SK-N-SH (cell line): Measurements from ENCODE around the gene MARK4. TPM values are rescaled to one million over a fixed set of nuclear protein-coding genes. Genes with fewer than 3 reads are reported as not detected.
A peak's percentile ranks its signal among the peaks of the same experiment; 100 is the strongest.

Source experiments
- CHD2 ChIP-seq: fragments of 150-350 bp; IDR thresholded peaks from 2 replicates; pipeline ENCODE4 v1.6.1; 2018; ENCODE audit warnings: low read length; ENCODE audit not compliant: partially characterized antibody
- CTCF ChIP-seq: fragments of 200-600 bp; sonication (generic); IDR thresholded peaks from 2 replicates; pipeline ENCODE4 v1.6.1; 2017; ENCODE audit warnings: antibody characterized with exemption, mild to moderate bottlenecking, moderate library complexity
- EZH2phosphoT487 ChIP-seq: fragments of 200-600 bp; sonication (generic); IDR thresholded peaks from 2 replicates; pipeline ENCODE4 v1.6.1; 2017; ENCODE audit warnings: low read depth, mixed run types, mild to moderate bottlenecking, antibody characterized with exemption, moderate library complexity, borderline replicate concordance
- GABPA ChIP-seq: IDR thresholded peaks from 2 replicates; pipeline ENCODE4 v1.4.0; 2012; ENCODE audit warnings: low read depth, mild to moderate bottlenecking
- IRF3 ChIP-seq: fragments of 150-350 bp; IDR thresholded peaks from 2 replicates; pipeline ENCODE4 v1.6.1; 2016; ENCODE audit warnings: mild to moderate bottlenecking, low read depth, low read length
- JUND ChIP-seq: IDR thresholded peaks from 2 replicates; pipeline ENCODE4 v1.4.0; 2012
- MXI1 ChIP-seq: IDR thresholded peaks from 2 replicates; pipeline ENCODE4 v1.6.1; 2012; ENCODE audit warnings: mild to moderate bottlenecking, low read depth, low read length, improper control_type of control experiment
- RAD21 ChIP-seq: IDR thresholded peaks from 2 replicates; pipeline ENCODE4 v1.6.1; 2012; ENCODE audit warnings: mild to moderate bottlenecking, low read length
- REST ChIP-seq: IDR thresholded peaks from 2 replicates; pipeline ENCODE4 v1.6.1; 2012; ENCODE audit warnings: mild to moderate bottlenecking, low read depth, low read length, moderate library complexity
- RXRA ChIP-seq: IDR thresholded peaks from 2 replicates; pipeline ENCODE4 v1.4.0; 2012; ENCODE audit warnings: low read depth, mild to moderate bottlenecking, borderline replicate concordance
- TCF12 ChIP-seq: IDR thresholded peaks from 2 replicates; pipeline ENCODE4 v1.4.0; 2012
- TEAD4 ChIP-seq: IDR thresholded peaks from 2 replicates; pipeline ENCODE4 v1.4.0; 2012; ENCODE audit warnings: mild to moderate bottlenecking, borderline replicate concordance; ENCODE audit not compliant: insufficient read depth
- USF1 ChIP-seq: IDR thresholded peaks from 2 replicates; pipeline ENCODE4 v1.4.0; 2012; ENCODE audit warnings: low read depth, borderline replicate concordance
- YY1 ChIP-seq: IDR thresholded peaks from 2 replicates; pipeline ENCODE4 v1.4.0; 2012; ENCODE audit warnings: low read depth, mild to moderate bottlenecking
- ZBTB33 ChIP-seq: IDR thresholded peaks from 2 replicates; pipeline ENCODE4 v1.4.0; 2012; ENCODE audit warnings: low read depth, borderline replicate concordance
- polyA plus RNA-seq, 3 experiments: library from polyadenylated mRNA; depleted of rRNA; stranded (reverse); fragments of >200 nt; gene quantifications; 2 replicates each; pipeline ENCODE4 v1.2.3, GENCODE V29; 2012

Gene MARK4
- polyA plus RNA-seq, 1 of the 3 experiments (the other 2 are of a cell fraction), result 16.3 TPM

- TF ChIP-seq JUND (no peak), IRF3 (no peak), USF1 (peak; percentile 75), RXRA (no peak), ZBTB33 (no peak), TEAD4 (no peak), CTCF (no peak), YY1 (no peak), RAD21 (peak; percentile 36), MXI1 (peak; percentile 76; the same call in 1 of the 2 replicates), EZH2phosphoT487 (no peak), REST (no peak), GABPA (no peak), TCF12 (no peak), CHD2 (no peak)
Observed at GRCh38 chr19:45275370-45275971, 24.4 kb downstream of the MARK4 start (continued).
